Measurements from ENCODE around the gene YES1. TPM values are rescaled to one million over a fixed set of nuclear protein-coding genes. Genes with fewer than 3 reads are reported as not detected.

The YES1 gene
- total and polyA plus RNA-seq, 8 donors, result 10.7 to 35.2 (median 29.2) TPM

- TF ChIP-seq CTCF (IDR thresholded peaks at IDR 0.05), result no peak
- 48% methylated on average over 6 of the region's 6 CpGs for WGBS, 2 donors
- intact Hi-C loops (cut with DNase I), result no loop called here
- no peaks in the 10 kb centered on the region for H3K9me3 ChIP-seq
- no peak overlapping the region for H3K27ac ChIP-seq
- DNase-seq (peak in 1 of 6 donors; percentile 28), ATAC-seq (peak in 3 of 4 donors; percentile 38 to 71 (median 64)), FAIRE-seq (no peak)
- no peak overlapping the region for H3K4me3 ChIP-seq
- no peaks in the 10 kb centered on the region for H3K4me1 ChIP-seq
- H3K27me3 ChIP-seq, result no peaks in the 10 kb centered on the region
- peaks cover 0 to 27% (median 0%) of the 10 kb centered on the region in 3 donors for H3K36me3 ChIP-seq
These were observed 119.2 kb downstream of the YES1 start for GRCh38 chr18:692824-693223.

GRCh38 chr18:688323-688722 is 123.7 kb downstream of the YES1 start:
- H3K4me3 ChIP-seq, result no peak overlapping the region
- no peak overlapping the region for H3K27ac ChIP-seq
- 82 to 83% methylated on average over 5 of the region's 5 CpGs for WGBS, 2 donors
- peaks cover under 1 to 2% (median 1%) of the 10 kb centered on the region in 3 donors for H3K4me1 ChIP-seq
- no peaks in the 10 kb centered on the region for H3K9me3 ChIP-seq
- H3K36me3 ChIP-seq, result peaks cover 0 to 14% (median 0%) of the 10 kb centered on the region in 3 donors
- DNase-seq (no peak), ATAC-seq (no peak), FAIRE-seq (no peak)
- no peaks in the 10 kb centered on the region for H3K27me3 ChIP-seq
- TF ChIP-seq CTCF (IDR thresholded peaks at IDR 0.05), result no peak
- intact Hi-C loops (cut with DNase I), result no loop called here

DNA sequence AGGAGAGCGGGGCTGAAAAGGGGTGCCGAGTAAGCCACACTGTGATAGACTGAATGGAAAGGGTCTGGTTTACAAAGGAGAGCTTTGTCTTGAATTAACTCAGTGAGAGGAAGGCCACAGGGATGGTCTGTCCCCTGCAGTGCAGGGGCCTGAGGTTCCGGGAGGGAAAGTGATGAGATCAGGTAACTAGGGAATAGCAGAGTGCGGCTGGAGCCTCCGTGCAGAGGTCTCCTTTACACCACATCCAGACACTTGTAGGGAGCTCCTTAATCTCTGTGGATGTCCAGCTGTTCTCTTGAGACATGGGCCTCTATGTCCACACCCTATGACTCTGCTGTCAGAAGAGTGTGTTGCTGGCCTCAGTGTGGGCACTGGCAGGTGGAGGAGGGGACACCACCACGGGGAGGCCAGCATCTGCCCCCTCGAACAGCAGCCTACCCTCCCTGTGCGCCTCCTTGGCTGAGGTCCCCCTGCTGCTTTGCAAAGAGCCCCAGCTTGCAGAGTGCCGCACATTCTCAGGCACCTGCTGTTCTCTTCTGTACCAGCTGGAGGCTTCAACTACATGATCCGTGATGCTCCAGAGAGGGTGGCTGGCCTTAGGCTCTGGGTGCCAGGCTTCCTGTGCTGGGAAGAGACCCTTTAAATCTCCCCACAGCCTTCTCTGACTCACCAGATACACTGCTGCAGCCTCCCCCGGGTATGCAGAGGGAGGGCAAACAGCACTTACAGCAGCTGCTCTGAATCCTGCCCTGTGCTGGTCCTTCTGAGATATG is 125.5 kb downstream of the YES1 start:
- no peak overlapping the region for H3K4me3 ChIP-seq
- H3K27me3 ChIP-seq, result no peaks in the 10 kb centered on the region
- TF ChIP-seq CTCF (IDR thresholded peaks at IDR 0.05), result no peak
- WGBS, 2 donors, result 87 to 90% methylated on average over 11 of the region's 11 CpGs
- peak in 1 of 4 donors; percentile 15 for ATAC-seq
- no peak for FAIRE-seq
- no peak for DNase-seq
- peaks cover 0 to 14% (median 2%) of the 10 kb centered on the region in 3 donors for H3K36me3 ChIP-seq
- H3K27ac ChIP-seq, result no peak overlapping the region
- intact Hi-C loops (cut with DNase I), result no loop called here
- peaks cover 4 to 6% (median 4%) of the 10 kb centered on the region in 3 donors for H3K4me1 ChIP-seq
- no peaks in the 10 kb centered on the region for H3K9me3 ChIP-seq

GRCh38 chr18:685438-685837 is 126.6 kb downstream of the YES1 start:
- H3K27me3 ChIP-seq, result no peaks in the 10 kb centered on the region
- peaks cover 4 to 6% (median 4%) of the 10 kb centered on the region in 3 donors for H3K4me1 ChIP-seq
- H3K27ac ChIP-seq, result no peak overlapping the region
- DNase-seq, result no peak
- intact Hi-C loops (cut with DNase I), result no loop called here
- WGBS, 2 donors, result 88 to 90% methylated on average over 3 of the region's 3 CpGs
- peaks cover 0 to 20% (median 7%) of the 10 kb centered on the region in 3 donors for H3K36me3 ChIP-seq
- no peaks in the 10 kb centered on the region for H3K9me3 ChIP-seq
- no peak overlapping the region for H3K4me3 ChIP-seq
- ATAC-seq, result no peak
- TF ChIP-seq CTCF (IDR thresholded peaks at IDR 0.05), result no peak
- no peak for FAIRE-seq

- no peak for TF ChIP-seq CTCF (IDR thresholded peaks at IDR 0.05)
- ATAC-seq (peak in 3 of 4 donors; percentile 26 to 60 (median 41)), DNase-seq (no peak), FAIRE-seq (no peak)
- Histone ChIP-seq H3K9me3 (no peaks in the 10 kb centered on the region), H3K36me3 (peaks cover 0 to 21% (median 7%) of the 10 kb centered on the region in 3 donors), H3K4me1 (peaks cover 4 to 6% (median 4%) of the 10 kb centered on the region in 3 donors), H3K4me3 (no peak overlapping the region), H3K27ac (no peak overlapping the region), H3K27me3 (no peaks in the 10 kb centered on the region)
- 60 to 64% methylated on average over 5 of the region's 5 CpGs for WGBS, 2 donors
- intact Hi-C loops (cut with DNase I), result no loop called here
These were observed 128.5 kb downstream of the YES1 start for GRCh38 chr18:683531-683930.
